GM21447 (cell line): Measurements from ENCODE around the gene GAS2L3.
A peak's percentile ranks its signal among the peaks of the same experiment; 100 is the strongest.

ENCODE experiments used
- ATAC-seq: cut with Tn5 transposase; IDR thresholded peaks from one replicate; pipeline ENCODE4 v1.9.1; 2021; ENCODE audit not compliant: unreplicated experiment

The GAS2L3 gene

DNA sequence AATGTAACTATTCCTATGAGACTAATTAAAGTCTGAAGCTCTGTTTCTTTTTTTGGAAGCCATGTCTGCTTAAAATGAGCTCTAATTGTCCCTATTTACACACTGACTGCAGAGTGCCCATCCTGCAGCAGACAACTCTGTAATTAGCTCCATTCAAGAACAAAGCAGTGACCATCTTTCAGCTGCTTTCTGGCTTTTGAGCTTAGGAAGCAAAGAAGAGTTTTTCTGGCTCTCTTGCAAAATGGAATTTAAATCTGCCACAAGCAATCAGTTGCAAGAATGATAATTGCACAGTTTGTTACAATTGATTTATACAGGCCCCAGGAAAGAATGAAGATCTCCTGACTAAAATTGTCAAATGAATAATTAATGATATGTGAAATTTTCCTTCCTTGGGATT lies 83.4 kb downstream of the GAS2L3 start:
- no peak for ATAC-seq

DNA sequence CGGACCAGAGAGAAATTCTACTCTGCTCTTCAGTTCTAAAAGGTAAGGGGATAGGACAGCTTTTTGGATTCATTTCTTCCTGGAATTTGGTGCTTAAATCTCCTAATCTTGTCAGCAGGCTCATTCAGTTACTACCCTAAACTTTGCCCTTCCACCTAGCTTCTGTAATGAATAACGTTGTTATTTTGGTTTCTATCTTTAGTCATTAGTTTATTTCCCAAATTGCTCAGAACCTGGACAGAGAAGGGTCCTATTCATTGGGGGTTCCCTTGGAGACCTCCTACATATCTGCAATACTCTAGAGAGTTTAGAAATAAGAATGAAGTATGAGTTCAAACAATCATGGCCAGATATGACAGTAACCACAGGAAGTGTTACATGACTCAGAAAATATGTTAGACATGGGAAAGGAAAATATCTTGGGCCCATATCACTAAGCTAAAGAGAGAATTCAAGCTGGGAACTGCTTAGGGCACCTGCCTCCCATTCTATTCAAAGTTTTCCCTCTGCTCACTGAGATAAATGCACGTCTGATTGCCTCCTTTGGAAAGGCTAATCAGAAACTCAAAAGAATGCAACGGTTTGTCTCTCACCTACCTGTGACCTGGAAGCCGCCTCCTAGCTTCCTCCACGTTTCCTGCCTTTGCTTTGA lies 87.9 kb downstream of the GAS2L3 start:
- ATAC-seq: no peak

DNA sequence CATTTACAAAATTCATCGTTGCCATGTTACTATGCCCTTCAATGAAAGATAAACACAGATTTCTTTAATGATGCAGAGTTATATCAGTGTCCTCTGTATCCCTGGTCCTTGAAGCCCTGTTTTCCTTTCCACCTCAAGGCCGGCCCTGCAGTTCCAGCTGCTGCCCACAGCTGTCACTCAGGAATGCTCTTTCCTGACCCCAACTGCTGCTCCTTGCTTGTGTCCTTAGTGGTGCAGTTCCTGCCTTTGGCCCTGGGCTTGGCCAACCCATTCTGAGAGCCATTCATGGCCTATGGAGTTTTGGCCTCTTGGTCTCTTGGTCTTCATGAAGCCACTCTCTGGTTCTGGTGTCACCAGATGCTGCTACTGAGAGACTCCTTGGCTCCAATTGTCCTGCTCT lies 93.1 kb downstream of the GAS2L3 start:
- no peak for ATAC-seq

DNA sequence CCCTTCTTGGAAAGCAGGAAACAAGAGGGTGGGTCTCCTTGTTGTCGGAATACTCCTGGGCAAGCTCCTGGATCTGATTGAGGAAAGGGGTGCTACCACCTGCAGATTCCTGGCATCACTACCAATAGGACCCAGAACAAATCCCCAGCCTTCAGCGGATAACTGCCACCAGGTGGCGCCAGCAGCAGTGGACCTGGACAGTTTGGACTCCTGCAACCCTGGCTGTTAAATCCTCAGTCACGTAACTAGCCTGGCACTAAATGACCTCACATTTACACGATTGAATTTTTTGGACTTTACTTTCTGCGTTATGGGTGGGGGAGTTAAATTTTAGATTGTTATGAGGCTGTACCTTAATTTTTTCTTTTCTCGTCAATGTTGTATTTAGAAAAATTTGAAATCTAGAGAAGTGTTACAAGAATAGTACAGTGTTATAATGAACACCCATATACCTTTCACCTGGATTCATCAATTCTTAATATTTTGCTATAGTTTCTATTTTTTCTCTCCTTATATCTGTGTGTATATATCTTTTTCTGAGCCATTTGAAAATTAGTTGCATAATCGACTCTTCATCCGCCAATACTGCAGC lies 95.6 kb downstream of the GAS2L3 start:
- peak; percentile 85 for ATAC-seq

DNA sequence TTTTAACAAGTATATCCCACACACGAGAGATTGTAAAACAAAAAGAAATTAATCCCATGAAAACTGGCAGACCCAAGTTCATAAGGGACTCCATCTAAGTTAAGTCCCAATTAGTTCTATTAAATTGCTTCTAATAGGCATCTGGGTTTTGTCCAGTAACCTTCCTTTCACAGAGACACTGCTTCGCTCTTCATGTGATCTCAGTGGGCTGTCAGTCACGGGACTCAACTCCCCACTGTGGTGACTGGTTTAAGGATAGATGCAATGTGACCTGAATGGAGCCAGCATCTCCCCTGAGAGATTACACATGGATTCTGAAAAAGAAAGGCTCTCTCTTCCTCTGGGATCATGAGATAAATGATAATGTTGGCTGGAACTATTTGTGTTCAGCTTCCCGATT lies 96.4 kb downstream of the GAS2L3 start:
- no peak for ATAC-seq

DNA sequence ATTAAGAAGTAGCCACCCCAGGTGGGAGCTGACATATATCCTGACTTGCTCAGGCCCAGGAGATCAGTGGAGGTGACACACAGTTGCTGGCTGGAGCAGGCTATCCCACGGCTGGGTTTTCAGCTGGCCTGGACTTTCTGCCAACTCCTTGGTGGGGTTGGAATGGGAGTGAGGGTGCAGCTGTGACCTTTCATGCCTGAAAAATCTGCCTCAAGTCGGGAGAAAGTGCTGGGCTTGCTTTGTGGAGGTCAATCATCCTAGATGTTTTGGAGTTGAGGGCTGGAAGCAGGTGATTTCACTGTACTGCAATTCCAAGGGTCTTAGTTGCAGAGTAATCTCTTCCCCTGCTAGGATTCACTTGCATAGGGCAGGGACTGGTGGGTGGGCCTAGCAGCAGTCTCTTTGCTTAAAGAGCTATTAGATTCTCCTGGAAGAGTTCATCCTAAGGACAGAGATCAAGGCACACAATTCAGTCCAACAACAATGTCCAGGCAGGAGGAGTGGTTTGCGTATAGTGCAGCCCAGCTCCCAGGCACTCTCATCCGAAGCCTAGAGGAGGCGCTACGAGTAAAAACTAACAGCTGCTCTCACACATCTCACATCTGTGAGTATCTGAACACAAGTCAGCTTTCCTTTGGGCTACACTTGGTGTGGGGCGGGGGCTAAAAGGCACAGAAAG lies 98.1 kb downstream of the GAS2L3 start:
- no peak for ATAC-seq

DNA sequence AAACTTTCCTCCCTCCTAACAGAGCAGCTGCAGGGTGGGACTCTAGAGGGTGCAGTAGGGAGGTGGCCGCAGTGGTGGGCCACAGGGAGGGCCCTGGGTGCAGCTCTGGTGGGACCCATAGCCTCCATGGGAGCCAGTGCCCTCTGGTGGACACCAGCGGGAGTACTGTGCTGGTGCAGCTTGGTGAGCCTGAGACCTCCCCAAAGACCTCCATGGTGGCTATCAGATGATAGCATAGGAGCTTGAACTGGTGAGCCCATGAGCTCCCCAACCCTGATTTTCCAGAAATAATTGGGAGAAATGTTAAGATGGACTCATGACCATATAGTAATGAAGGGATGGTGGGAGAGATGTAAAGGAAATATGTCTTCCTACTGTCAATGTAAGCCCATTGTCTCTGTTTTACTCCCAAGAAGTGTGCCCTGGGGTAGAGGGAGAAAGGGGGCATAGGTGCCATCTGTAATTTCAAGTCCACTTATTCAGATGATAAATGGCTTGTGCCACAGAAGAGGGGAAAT lies 98.7 kb downstream of the GAS2L3 start:
- ATAC-seq: no peak

DNA sequence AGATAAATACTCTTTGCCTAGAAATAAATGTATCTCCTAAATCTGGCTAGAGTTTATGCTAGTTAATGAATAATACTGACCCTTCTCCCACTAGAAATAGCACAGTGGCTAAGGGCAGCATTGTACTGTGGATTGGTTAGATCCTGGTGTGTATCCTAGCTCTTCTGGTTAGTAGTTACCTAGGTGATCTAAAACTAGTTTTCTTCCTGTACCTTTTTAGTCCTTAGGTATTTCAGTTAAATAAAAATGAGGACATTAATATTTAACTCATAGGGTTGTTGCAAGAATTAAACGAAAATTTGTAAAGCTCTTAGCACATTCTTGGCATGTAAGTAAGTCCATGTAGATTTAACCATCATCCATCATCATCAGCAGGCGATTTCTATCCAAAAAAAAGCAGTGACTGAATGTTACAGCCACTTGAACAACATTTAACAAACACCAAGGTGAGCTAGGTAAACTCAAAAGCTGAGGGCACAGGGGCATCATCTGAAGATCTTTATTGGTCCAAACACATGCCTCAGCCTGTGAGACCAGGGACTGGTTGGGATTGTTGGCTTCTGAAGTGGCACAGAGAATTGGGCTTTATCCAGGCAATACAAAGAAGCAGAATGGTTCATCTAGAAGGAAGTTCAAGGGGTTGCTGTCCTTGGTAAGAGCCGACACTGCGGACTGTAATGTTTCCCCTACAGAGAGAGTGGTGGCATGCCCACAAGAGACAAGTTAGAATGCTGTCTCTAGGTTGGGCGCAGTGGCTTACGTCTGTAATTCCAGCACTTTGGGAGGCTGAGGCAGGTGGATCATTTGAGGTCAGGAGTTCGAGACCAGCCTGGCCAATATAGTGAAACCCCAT lies 100.8 kb downstream of the GAS2L3 start:
- ATAC-seq: no peak
